Uterus (tissue), 2 donors: Measurements from ENCODE around the gene HPF1.

Experiments used
- CTCF ChIP-seq, 4 experiments: fragments of 200-600 bp in 2 of 4; fragments of 450-650 bp in 2 of 4; sonication (generic) in 2 of 4; IDR thresholded peaks; one replicate each; pipeline ENCODE4 v1.5.1; 2016 to 2019; ENCODE audit warnings: antibody characterized with exemption in 4 of 4, mild to moderate bottlenecking in 2 of 4, moderate library complexity in 1 of 4
- POLR2A ChIP-seq, 2 donors: fragments of 450-650 bp; IDR thresholded peaks; one replicate each; pipeline ENCODE4 v1.6.1; 2016; ENCODE audit warnings: antibody characterized with exemption in 2 of 2, mild to moderate bottlenecking in 1 of 2, moderate library complexity in 1 of 2

DNA sequence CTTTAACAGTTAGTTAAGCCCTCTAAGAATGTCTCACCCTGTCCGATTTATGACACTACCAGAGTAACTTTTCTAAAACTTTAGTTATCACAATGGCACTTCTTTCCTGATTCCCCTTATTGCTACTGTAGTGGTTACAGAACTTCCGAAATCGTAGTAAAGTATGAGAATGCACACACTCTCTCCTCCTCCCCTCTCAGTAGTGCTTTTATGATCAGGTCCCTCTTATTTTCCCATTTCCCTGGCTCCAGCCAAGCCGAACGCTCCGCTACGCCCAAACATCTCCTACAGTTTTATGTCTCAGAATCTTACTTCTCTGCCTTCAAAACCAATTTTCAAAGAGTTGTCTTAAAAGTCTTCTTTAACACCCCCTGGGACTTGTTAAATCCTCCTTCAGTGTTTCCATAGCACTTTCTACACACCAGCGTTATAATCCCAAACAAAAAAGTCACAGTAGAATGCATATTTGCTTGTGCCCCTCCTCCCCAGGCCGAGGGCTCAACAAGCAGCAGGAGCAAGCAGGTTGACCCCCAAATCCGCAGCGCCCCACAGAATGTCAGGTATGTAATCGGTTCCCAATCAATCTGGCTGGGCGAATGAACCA, 671 bp downstream of the HPF1 start:
- TF ChIP-seq CTCF (IDR thresholded peaks at IDR 0.05), result no peak
- no peak for TF ChIP-seq POLR2A (IDR thresholded peaks at IDR 0.05)
